ENCODE data around the gene ITPA.

The ITPA gene

GRCh38 chr20:3193806-3194616, 15.3 kb upstream of the ITPA start:
- H3K27ac ChIP-seq: no peak overlapping the region
- no peaks in the 10 kb centered on the region for H3K36me3 ChIP-seq (ENCODE audit: insufficient read depth)
- H3K4me1 ChIP-seq (ENCODE audit: low read depth, poor library complexity, severe bottlenecking): no peaks in the 10 kb centered on the region
- TF ChIP-seq CTCF (conservative IDR thresholded peaks at IDR 0.05; ENCODE audit: low read depth, low read length): no peak
- no peaks in the 10 kb centered on the region for H4K20me1 ChIP-seq (ENCODE audit: insufficient read depth)
- H3K4me2 ChIP-seq: no peak overlapping the region
- no peak overlapping the region for H3K4me3 ChIP-seq (IDR thresholded peaks at IDR 0.05; ENCODE audit: insufficient read depth, low read depth, low read length)
- no peak overlapping the region for H3K9ac ChIP-seq
- H2AFZ ChIP-seq (ENCODE audit: low read depth): no peak overlapping the region
- H3K27me3 ChIP-seq (ENCODE audit: insufficient read depth, low read depth): no peaks in the 10 kb centered on the region
- H3K79me2 ChIP-seq (ENCODE audit: insufficient read depth, low read depth): no peaks in the 10 kb centered on the region

GRCh38 chr20:3194617-3195280, 14.5 kb upstream of the ITPA start:
- no peak overlapping the region for H2AFZ ChIP-seq (ENCODE audit: low read depth)
- no peak overlapping the region for H3K27ac ChIP-seq
- no peaks in the 10 kb centered on the region for H3K79me2 ChIP-seq (ENCODE audit: insufficient read depth, low read depth)
- H3K36me3 ChIP-seq (ENCODE audit: insufficient read depth): no peaks in the 10 kb centered on the region
- TF ChIP-seq CTCF (conservative IDR thresholded peaks at IDR 0.05; ENCODE audit: low read depth, low read length): no peak
- H3K9ac ChIP-seq: no peak overlapping the region
- no peaks in the 10 kb centered on the region for H4K20me1 ChIP-seq (ENCODE audit: insufficient read depth)
- no peaks in the 10 kb centered on the region for H3K4me1 ChIP-seq (ENCODE audit: low read depth, poor library complexity, severe bottlenecking)
- no peaks in the 10 kb centered on the region for H3K27me3 ChIP-seq (ENCODE audit: insufficient read depth, low read depth)
- H3K4me3 ChIP-seq (IDR thresholded peaks at IDR 0.05; ENCODE audit: insufficient read depth, low read depth, low read length): no peak overlapping the region
- no peak overlapping the region for H3K4me2 ChIP-seq

- H3K27ac ChIP-seq: no peak overlapping the region
- no peak for TF ChIP-seq CTCF (conservative IDR thresholded peaks at IDR 0.05; ENCODE audit: low read depth, low read length)
- no peak overlapping the region for H3K9ac ChIP-seq
- no peaks in the 10 kb centered on the region for H3K4me1 ChIP-seq (ENCODE audit: low read depth, poor library complexity, severe bottlenecking)
- H3K4me3 ChIP-seq (IDR thresholded peaks at IDR 0.05; ENCODE audit: insufficient read depth, low read depth, low read length): no peak overlapping the region
- no peaks in the 10 kb centered on the region for H3K79me2 ChIP-seq (ENCODE audit: insufficient read depth, low read depth)
- H3K4me2 ChIP-seq: no peak overlapping the region
- H3K36me3 ChIP-seq (ENCODE audit: insufficient read depth): no peaks in the 10 kb centered on the region
- H2AFZ ChIP-seq (ENCODE audit: low read depth): no peak overlapping the region
- H4K20me1 ChIP-seq (ENCODE audit: insufficient read depth): no peaks in the 10 kb centered on the region
- H3K27me3 ChIP-seq (ENCODE audit: insufficient read depth, low read depth): no peaks in the 10 kb centered on the region
Measured at GRCh38 chr20:3195590-3196237, 13.6 kb upstream of the ITPA start.

GRCh38 chr20:3199206-3199605, 10.1 kb upstream of the ITPA start:
- Histone ChIP-seq H3K27me3 (ENCODE audit: insufficient read depth, low read depth) (no peaks in the 10 kb centered on the region), H3K4me2 (no peak overlapping the region), H3K4me1 (ENCODE audit: low read depth, poor library complexity, severe bottlenecking) (no peaks in the 10 kb centered on the region), H4K20me1 (ENCODE audit: insufficient read depth) (no peaks in the 10 kb centered on the region), H3K27ac (no peak overlapping the region), H2AFZ (ENCODE audit: low read depth) (no peak overlapping the region), H3K4me3 (IDR thresholded peaks at IDR 0.05; ENCODE audit: insufficient read depth, low read depth, low read length) (no peak overlapping the region), H3K36me3 (ENCODE audit: insufficient read depth) (no peaks in the 10 kb centered on the region), H3K9ac (no peak overlapping the region), H3K79me2 (ENCODE audit: insufficient read depth, low read depth) (peaks cover 7% of the 10 kb centered on the region; the same call in 1 of the 2 replicates)
- no peak for TF ChIP-seq CTCF (conservative IDR thresholded peaks at IDR 0.05; ENCODE audit: low read depth, low read length)

Data from KMS-11 (cell line).